Fibroblast of skin of back (primary cell): ENCODE data around the gene SLC22A4.

Experiments
- DNase-seq: peaks from one replicate; pipeline ENCODE4 v3.0.0-alpha.2; 2013

Gene SLC22A4

GRCh38 chr5:132262882-132263547 is 31.2 kb upstream of the SLC22A4 start:
- DNase-seq = no peak

DNA sequence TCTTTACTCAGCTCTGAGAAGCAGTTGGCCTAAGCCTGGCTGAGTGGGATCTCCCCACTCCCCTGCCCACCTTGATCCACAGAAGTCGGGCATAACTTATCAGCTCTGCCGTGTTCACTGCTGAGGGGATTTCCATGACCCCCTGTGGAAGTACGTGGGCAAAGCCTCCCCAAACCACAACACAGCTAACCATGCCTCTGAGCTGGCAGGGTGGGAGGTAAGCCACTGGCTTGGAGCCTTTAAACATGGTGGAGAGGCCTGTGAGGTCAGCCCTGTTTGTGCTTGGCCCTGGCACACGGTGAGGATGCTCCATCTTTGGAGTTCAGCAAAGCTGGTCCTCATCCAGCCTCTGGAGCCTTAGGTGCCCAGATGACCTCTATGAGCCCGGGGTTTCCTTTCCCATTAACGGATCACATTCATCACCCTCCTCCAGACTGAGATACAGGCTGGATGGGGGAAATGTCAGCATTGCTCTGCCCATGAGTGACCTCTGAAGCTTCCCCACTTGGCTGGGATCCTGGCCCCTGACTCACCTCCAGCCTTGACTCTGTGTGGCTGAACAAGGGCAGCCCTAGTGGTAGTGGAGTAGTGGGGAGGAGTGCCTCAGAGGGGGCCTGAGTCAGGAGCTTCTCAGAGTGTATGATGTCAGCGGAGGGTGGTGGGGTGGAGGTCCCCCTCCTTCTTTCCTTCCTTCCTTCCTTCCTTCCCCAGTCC is 30.5 kb upstream of the SLC22A4 start:
- peak; percentile 92 for DNase-seq

GRCh38 chr5:132264546-132265335 is 29.5 kb upstream of the SLC22A4 start:
- no peak for DNase-seq

- DNase-seq = peak; percentile 97
These were observed 28.7 kb upstream of the SLC22A4 start for GRCh38 chr5:132265336-132266030.

GRCh38 chr5:132266031-132266835 is 28.0 kb upstream of the SLC22A4 start:
- no peak for DNase-seq

- no peak for DNase-seq
These were observed 27.4 kb upstream of the SLC22A4 start for GRCh38 chr5:132266836-132267160.

DNA sequence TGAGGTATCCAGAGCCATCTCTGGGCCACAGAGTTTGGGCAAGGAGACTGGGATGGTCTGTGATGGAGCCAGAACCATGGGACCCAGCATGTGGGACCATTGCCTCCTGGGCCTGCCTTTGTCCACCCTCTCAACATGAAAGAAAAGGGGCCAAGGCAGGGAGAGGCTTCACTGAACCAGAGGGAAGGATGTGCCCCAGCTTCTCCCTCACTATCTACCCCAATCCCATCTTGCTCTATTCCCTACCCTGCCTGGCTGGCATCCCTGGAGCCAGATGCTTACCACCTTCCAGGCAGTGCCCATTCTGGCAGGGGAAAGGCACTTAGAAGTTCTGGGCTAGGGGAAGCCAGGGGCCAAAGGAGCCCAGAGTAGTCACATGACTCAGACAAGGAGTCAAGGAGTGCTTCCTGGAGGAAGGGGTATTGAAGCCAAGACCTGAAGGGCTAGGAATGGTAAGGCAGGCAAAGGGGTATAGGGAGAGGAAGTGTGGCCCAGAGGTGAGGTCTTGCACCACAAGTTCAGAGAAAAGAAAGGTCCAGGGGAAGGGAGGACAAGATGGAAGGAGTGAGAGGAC is 26.9 kb upstream of the SLC22A4 start:
- DNase-seq = no peak

DNA sequence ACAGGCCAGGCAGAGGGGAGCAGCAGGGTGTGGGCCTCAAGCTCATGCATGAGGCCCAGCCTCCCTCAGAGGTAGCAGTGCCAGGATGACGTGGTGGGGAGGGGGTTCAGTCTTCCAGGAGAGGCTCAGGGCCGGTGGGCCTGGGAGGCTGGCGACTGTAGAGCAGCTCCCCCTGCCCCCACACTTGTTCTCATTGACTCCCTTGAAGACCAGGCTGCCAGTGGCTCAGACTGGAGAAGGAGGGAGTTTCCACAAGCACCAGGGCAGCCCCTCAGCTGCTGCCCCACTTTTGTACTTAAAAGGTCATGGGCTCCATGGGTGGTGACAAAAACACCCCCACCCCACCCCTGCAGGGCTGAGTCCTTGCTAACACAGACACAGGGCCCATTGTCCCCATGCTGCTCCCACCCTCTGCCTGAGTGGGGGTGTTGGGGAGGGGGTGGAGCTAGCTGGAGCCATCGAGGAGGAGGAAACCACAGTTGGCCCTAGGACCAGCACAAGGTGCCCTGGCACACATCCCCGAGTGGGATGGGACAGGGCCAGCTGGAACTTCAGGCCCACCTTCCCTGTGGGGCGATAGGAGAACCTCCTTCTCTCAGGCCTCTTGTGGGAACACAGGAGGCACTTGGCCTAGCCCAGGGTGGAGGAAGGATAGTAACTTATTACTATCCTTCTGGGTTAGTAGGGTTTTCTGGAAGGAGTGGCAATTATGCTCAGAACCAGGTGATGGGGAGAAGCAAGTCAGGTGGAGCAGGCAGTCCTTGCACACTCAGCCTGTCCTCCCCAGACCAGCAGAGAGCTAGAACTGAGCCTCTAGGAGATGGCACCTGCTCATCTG is 26.0 kb upstream of the SLC22A4 start:
- no peak for DNase-seq

GRCh38 chr5:132268769-132269551 is 25.2 kb upstream of the SLC22A4 start:
- DNase-seq = peak; percentile 75

GRCh38 chr5:132269635-132270334 is 24.4 kb upstream of the SLC22A4 start:
- no peak for DNase-seq

DNA sequence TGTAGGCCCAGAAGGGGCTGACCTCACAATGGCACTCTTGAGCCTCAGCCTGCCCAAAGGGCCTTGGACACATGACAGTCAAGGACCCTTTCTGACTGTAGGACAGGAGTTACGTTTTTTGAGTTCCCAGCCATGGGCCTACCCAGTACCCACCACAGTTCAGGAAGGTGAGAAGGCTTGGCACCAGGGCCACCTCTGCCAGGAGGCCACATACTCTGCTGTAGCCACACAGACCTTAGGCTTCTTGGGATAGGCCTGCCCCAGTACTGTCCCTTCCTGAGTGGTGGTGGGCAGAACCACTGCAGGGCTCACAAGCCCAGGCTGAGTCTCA is 23.9 kb upstream of the SLC22A4 start:
- no peak for DNase-seq

DNA sequence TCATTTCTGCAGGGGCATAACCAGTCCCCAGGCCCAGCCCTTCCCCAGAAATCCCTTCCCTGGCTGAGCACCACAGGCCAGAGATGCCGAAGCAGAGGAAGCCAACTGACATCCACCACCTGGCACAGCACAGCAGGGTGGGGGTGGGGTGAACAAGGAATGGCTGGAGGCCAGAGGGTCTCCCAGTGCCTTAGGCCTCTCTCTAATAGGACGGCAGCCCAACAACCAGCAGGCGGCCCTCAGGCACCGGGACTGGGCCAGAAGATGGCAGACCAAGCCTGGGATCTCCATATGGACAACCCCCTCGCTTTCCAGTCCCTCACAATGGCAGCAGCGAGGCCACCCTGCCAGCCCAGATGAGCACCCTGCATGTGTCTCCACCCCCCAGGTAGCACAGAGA is 23.5 kb upstream of the SLC22A4 start:
- no peak for DNase-seq

DNA sequence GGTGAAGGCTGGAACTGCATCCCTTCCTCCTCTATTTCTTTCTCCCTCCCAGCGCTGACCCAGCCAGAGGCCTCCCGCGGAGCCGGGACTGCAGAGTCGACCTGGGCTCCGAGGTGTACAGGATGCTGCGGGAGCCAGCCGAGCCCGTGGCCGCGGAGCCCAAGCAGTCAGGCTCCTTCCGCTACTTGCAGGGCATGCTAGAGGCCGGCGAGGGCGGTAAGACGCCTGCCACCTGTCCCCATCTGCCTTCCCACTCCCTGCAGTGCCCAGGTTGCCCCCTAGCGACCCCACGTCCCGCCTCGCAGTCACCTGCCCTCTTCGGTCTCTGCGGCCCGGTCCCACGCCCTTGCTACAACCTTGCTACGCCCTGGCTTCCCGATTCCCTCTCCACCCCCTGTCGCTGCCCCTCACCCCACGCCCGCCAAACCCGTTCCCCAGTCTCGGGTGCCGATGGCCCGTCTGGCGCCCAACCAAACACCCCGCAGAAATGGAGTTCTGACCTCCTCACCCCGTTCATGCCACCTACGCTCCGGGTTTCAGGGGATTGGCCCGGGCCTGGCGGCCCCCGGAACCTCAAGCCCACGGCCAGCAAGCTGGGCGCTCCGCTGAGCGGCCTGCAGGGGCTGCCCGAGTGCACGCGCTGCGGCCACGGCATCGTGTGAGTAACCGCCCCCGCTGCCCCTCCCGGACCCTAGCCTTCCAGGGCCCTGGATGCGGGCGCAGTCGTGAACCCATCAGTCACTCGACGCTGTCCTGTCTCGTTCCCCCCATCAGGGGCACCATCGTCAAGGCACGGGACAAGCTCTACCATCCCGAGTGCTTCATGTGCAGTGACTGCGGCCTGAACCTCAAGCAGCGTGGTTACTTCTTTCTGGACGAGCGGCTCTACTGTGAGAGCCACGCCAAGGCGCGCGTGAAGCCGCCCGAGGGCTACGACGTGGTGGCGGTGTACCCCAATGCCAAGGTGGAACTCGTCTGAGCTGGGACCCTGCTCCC is 22.6 kb upstream of the SLC22A4 start:
- no peak for DNase-seq

GRCh38 chr5:132272311-132273210 is 21.6 kb upstream of the SLC22A4 start:
- peak; percentile 59 for DNase-seq

DNA sequence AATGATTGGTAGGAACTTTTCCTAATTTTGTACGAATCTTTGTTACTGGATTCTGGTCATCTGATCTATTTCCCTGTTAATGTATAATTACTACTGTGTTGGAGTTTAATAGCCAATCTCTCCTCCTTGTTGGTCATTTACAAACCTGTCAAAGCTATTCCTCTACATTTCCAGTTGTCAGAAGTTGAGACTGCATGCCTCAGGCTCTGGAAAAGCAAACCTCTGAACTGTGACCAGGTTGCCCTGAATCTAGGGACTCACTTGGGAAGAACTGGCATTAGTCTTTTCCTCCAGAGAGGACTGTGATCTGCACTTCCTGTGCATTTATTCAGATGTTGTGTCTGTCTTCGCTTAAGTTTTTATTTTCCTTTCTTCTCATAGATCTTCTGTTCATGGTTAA is 20.6 kb upstream of the SLC22A4 start:
- DNase-seq = no peak

DNA sequence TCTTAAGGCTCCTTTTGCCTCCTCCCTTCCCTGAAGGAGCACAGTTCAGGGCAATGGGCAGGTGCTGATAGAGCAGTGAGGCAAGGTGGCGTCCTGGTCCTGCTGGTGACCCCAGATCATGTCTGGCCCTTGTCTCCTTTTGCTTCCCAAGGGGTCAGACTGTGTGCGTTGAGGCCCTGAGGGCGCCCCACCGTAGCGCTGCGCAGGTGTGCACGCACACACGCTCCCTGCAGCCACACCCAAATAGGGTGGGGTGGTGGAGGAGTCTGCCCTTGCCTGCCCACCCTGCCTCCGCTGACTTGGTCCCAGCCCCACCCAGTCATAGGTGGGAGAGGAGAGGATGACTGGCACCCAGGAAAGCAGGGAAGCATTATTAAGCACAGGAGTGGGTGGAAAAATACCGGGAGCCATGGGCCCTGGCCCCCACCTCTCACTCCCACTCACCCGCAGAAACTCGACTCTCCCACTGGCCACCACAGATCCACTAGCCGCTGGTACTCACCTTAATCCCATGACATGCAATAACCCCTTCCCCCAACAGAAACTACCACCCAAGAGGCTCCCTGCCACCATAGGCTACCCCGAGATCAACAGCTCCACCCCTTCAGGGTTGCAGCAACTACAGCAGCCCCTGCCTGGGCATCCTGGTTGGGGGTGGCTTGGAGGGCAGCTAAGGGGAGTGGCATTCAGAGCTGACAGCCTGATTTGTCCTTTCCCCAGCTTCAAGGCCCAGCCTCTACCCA is 20.0 kb upstream of the SLC22A4 start:
- DNase-seq = no peak
